ENCODE data around the gene CCDC66. TPM values are rescaled to one million over a fixed set of nuclear protein-coding genes. Genes with fewer than 3 reads are reported as not detected.

The CCDC66 gene
- total RNA-seq, 1 experiment from 2014 or later = 23.0 TPM

- ATAC-seq (no peak), DNase-seq (ENCODE audit: low spot score) (no peak)
- ChIA-PET CTCF (interaction anchor here (1.1 to 1.7 kb wide), 2 partner anchors 31 kb away, joined by 6 to 8 read pairs; no protein-coding TSS in a partner anchor), POLR2A (no interaction called here)
- no peak overlapping the region for H3K4me3 Mint-ChIP-seq
- H3K4me1 Mint-ChIP-seq = peaks cover 24% of the 10 kb centered on the region
- no peaks in the 10 kb centered on the region for H3K9me3 Mint-ChIP-seq
- H3K27me3 Mint-ChIP-seq (ENCODE audit: low read depth) = no peaks in the 10 kb centered on the region; the same call in 1 of the 2 replicates
- H3K27ac Mint-ChIP-seq = no peak overlapping the region
- TF ChIP-seq EMX1 (CRISPR knock-in tag; IDR thresholded peaks at IDR 0.05) (no peak), FOXK1 (CRISPR knock-in tag; IDR thresholded peaks at IDR 0.05) (no peak)
- TF ChIP-seq, protein P1, sequence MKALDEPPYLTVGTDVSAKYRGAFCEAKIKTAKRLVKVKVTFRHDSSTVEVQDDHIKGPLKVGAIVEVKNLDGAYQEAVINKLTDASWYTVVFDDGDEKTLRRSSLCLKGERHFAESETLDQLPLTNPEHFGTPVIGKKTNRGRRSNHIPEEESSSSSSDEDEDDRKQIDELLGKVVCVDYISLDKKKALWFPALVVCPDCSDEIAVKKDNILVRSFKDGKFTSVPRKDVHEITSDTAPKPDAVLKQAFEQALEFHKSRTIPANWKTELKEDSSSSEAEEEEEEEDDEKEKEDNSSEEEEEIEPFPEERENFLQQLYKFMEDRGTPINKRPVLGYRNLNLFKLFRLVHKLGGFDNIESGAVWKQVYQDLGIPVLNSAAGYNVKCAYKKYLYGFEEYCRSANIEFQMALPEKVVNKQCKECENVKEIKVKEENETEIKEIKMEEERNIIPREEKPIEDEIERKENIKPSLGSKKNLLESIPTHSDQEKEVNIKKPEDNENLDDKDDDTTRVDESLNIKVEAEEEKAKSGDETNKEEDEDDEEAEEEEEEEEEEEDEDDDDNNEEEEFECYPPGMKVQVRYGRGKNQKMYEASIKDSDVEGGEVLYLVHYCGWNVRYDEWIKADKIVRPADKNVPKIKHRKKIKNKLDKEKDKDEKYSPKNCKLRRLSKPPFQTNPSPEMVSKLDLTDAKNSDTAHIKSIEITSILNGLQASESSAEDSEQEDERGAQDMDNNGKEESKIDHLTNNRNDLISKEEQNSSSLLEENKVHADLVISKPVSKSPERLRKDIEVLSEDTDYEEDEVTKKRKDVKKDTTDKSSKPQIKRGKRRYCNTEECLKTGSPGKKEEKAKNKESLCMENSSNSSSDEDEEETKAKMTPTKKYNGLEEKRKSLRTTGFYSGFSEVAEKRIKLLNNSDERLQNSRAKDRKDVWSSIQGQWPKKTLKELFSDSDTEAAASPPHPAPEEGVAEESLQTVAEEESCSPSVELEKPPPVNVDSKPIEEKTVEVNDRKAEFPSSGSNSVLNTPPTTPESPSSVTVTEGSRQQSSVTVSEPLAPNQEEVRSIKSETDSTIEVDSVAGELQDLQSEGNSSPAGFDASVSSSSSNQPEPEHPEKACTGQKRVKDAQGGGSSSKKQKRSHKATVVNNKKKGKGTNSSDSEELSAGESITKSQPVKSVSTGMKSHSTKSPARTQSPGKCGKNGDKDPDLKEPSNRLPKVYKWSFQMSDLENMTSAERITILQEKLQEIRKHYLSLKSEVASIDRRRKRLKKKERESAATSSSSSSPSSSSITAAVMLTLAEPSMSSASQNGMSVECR (CRISPR knock-in tag; IDR thresholded peaks at IDR 0.05; ENCODE audit: borderline replicate concordance) = no peak
- H3K36me3 Mint-ChIP-seq = no peaks in the 10 kb centered on the region
Observed at GRCh38 chr3:56525291-56525690, 31.7 kb upstream of the CCDC66 start.

DNA sequence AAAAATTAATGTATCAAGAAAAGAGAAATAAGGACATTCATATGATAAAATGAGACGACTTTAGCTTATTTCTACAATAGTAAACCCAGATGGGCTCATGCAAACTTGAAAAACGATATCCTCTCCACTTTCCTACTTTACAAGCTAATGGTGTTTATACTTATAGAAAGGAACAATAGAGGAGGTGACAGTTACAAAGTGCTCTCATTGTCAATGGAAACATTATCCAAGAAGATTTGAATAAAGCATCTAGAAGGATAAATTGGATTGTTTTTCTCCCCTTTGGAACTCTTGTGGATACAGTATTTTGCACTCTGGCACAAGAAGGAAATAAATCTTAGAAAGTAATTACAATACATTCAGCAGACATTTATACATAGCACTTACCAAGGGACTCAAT lies 20.2 kb upstream of the CCDC66 start:
- POLR2A ChIA-PET = no interaction called here
- H3K4me3 Mint-ChIP-seq = no peak overlapping the region
- CTCF ChIA-PET = no interaction called here
- no peak for TF ChIP-seq ZNF138 (CRISPR knock-in tag; conservative IDR thresholded peaks at IDR 0.05)
- no peak for TF ChIP-seq ZNF317 (CRISPR knock-in tag; IDR thresholded peaks at IDR 0.05; ENCODE audit: borderline replicate concordance, low read depth)
- TF ChIP-seq, protein P2, sequence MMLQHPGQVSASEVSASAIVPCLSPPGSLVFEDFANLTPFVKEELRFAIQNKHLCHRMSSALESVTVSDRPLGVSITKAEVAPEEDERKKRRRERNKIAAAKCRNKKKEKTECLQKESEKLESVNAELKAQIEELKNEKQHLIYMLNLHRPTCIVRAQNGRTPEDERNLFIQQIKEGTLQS (CRISPR knock-in tag; conservative IDR thresholded peaks at IDR 0.05) = no peak
- no peak for TF ChIP-seq FOXP1 (CRISPR knock-in tag; IDR thresholded peaks at IDR 0.05; ENCODE audit: borderline replicate concordance)
- TF ChIP-seq, protein P3, sequence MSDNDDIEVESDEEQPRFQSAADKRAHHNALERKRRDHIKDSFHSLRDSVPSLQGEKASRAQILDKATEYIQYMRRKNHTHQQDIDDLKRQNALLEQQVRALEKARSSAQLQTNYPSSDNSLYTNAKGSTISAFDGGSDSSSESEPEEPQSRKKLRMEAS (CRISPR knock-in tag; IDR thresholded peaks at IDR 0.05) = no peak
- no peaks in the 10 kb centered on the region for H3K9me3 Mint-ChIP-seq
- ATAC-seq (no peak), DNase-seq (ENCODE audit: low spot score) (no peak)
- H3K4me1 Mint-ChIP-seq = no peaks in the 10 kb centered on the region
- H3K36me3 Mint-ChIP-seq = no peaks in the 10 kb centered on the region
- no peak overlapping the region for H3K27ac Mint-ChIP-seq
- H3K27me3 Mint-ChIP-seq (ENCODE audit: low read depth) = peaks cover 10% of the 10 kb centered on the region

DNA sequence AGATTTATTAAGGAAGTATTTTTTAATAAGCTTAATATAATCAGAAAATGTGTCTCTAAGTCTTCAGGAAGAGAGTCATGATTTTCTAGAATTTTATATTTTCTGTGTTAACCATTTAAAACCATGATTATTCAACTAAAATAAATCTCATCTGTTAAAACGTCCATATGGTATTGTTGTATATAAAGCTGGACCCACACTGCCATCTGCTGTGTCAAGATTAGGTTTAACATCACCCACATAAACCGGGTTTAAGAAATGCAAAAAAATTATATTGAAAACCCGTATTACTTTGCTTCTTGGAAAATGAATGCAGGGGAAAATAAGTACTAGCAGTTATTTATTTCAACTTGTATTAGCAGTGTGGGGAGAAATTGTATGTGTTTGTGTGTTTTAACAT lies 9.5 kb upstream of the CCDC66 start:
- ATAC-seq = no peak
- TF ChIP-seq AFF4 (CRISPR knock-in tag; IDR thresholded peaks at IDR 0.05; ENCODE audit: borderline replicate concordance) (no peak), NFYB (CRISPR knock-in tag; conservative IDR thresholded peaks at IDR 0.05; ENCODE audit: low read depth) (no peak), STAT6 (CRISPR knock-in tag; conservative IDR thresholded peaks at IDR 0.05; ENCODE audit: low read depth) (no peak), KAT7 (CRISPR knock-in tag; IDR thresholded peaks at IDR 0.05; ENCODE audit: borderline replicate concordance) (no peak), CBFB (CRISPR knock-in tag; IDR thresholded peaks at IDR 0.05; ENCODE audit: low read depth) (no peak), FOXJ3 (CRISPR knock-in tag; IDR thresholded peaks at IDR 0.05; ENCODE audit: borderline replicate concordance) (no peak), ATF6 (CRISPR knock-in tag; IDR thresholded peaks at IDR 0.05) (no peak)
- TF ChIP-seq, protein P4, sequence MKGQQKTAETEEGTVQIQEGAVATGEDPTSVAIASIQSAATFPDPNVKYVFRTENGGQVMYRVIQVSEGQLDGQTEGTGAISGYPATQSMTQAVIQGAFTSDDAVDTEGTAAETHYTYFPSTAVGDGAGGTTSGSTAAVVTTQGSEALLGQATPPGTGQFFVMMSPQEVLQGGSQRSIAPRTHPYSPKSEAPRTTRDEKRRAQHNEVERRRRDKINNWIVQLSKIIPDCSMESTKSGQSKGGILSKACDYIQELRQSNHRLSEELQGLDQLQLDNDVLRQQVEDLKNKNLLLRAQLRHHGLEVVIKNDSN (CRISPR knock-in tag; IDR thresholded peaks at IDR 0.05) = no peak

More for the DNA sequence above, 9.5 kb upstream of the CCDC66 start:
- H3K27me3 Mint-ChIP-seq (ENCODE audit: low read depth) = no peaks in the 10 kb centered on the region; the same call in 1 of the 2 replicates
- CTCF ChIA-PET = interaction anchor here (0.6 to 1.9 kb wide), 4 partner anchors 52 to 207 kb away, joined by 3 to 8 read pairs (median 3); no protein-coding TSS in a partner anchor
- DNase-seq (ENCODE audit: low spot score) = no peak
- no peak overlapping the region for H3K27ac Mint-ChIP-seq
- POLR2A ChIA-PET = no interaction called here
- no peak overlapping the region for H3K4me3 Mint-ChIP-seq
- no peaks in the 10 kb centered on the region for H3K36me3 Mint-ChIP-seq
- no peaks in the 10 kb centered on the region for H3K4me1 Mint-ChIP-seq
- H3K9me3 Mint-ChIP-seq = peaks cover 8% of the 10 kb centered on the region

Measured in WTC11 (cell line).